Mucosa of descending colon (tissue), 3 donors: ENCODE data around the gene KDM4B. TPM values are rescaled to one million over a fixed set of nuclear protein-coding genes. Genes with fewer than 3 reads are reported as not detected.

ENCODE experiments used
- ATAC-seq: fragments of 200-7000 bp; cut with Tn5 transposase; one replicate; pipeline ENCODE4 v1.9.1; 2020; ENCODE audit warnings: mild to moderate bottlenecking, moderate library complexity
- DNase-seq, 3 donors: peaks; one replicate each; pipeline ENCODE4 v3.0.0-alpha.2; 2020
- H3K36me3 ChIP-seq: fragments of 200-600 bp; one replicate; pipeline ENCODE4 v1.8.0; 2021; ENCODE audit warnings: low read depth, mild to moderate bottlenecking
- H3K4me1 ChIP-seq: fragments of 200-600 bp; one replicate; pipeline ENCODE4 v1.8.0; 2021; ENCODE audit warnings: low read depth, mild to moderate bottlenecking
- H3K4me3 ChIP-seq: fragments of 200-600 bp; one replicate; pipeline ENCODE4 v1.8.0; 2021; ENCODE audit warnings: mild to moderate bottlenecking
- H3K9me3 ChIP-seq: fragments of 200-600 bp; one replicate; pipeline ENCODE4 v1.8.0; 2021; ENCODE audit warnings: mild to moderate bottlenecking
- intact Hi-C, 2 donors: fragments of 100-400 bp; cut with DNase I in 1 of 2; cut with micrococcal nuclease in 1 of 2; formaldehyde crosslinking; loops; one replicate each; pipeline versions ENCODE4 v1.11.0 to v1.11.1; 2022; cut with DNase I, micrococcal nuclease
- total RNA-seq, 3 donors: library from RNA; stranded (reverse); fragmentation: NEBNext Ultra II Directional in 2 of 3; extraction: Animal tissue kit (Norgen Biotek cat#: 25700) in 2 of 3; gene quantifications; one replicate each; pipeline versions ENCODE4 v1.2.1 to v1.2.4, GENCODE V29; 2021 to 2023
- TF ChIP-seq, protein P1 (sequence below): fragments of 200-600 bp; IDR thresholded peaks from one replicate; pipeline ENCODE4 v1.8.0; 2022; ENCODE audit warnings: antibody characterized with exemption, mild to moderate bottlenecking
- donor health status: DM: no; HTN: no; CAD: no; lungs with moderate emphysema.
- donor health status: DM: no; HTN: no; CAD: no.
- donor health status: DM: no; HTN: yes; CAD: no.

The KDM4B gene
- total RNA-seq, 3 donors from 2014 or later = 42.7 to 53.8 (median 50.0) TPM

DNA sequence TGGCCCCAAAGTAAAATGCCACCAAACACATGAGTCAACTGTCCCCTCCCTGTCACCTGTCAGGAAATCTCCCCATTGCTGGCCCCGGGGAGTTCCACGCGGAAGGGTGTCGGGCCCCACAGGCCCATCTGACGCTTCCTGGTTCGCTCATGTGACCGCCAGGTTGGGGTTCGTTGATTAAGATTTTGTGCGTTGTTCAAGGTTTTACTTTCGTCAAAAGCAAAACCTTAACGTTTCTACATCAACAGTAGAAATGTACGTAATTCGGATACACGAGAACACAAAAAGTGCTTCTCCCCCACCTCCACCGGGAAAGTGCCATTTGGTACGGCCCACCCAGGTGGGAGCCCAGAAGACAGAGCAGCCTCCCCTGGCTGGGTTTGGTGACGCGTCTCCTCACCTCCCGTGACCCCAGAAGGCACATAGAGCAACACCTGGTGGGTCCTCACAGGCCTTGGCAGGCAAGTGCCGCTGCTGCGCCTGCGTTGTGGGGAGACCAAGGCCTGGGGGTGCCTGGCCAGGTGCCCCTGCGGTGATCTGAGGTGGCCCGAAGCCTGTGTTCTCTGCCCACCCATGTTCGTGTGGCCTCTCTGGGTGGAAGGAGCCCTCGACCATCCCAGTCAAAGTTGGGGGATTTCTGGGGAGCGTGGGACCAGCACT is 161.6 kb downstream of the KDM4B start:
- Histone ChIP-seq H3K4me3 (no peak overlapping the region), H3K9me3 (no peaks in the 10 kb centered on the region), H3K4me1 (no peaks in the 10 kb centered on the region), H3K36me3 (no peaks in the 10 kb centered on the region)
- intact Hi-C loops = no loop called here
- DNase-seq = peak; percentile 13 to 72 (median 38)
- ATAC-seq = peak; percentile 29
- TF ChIP-seq, protein P1, sequence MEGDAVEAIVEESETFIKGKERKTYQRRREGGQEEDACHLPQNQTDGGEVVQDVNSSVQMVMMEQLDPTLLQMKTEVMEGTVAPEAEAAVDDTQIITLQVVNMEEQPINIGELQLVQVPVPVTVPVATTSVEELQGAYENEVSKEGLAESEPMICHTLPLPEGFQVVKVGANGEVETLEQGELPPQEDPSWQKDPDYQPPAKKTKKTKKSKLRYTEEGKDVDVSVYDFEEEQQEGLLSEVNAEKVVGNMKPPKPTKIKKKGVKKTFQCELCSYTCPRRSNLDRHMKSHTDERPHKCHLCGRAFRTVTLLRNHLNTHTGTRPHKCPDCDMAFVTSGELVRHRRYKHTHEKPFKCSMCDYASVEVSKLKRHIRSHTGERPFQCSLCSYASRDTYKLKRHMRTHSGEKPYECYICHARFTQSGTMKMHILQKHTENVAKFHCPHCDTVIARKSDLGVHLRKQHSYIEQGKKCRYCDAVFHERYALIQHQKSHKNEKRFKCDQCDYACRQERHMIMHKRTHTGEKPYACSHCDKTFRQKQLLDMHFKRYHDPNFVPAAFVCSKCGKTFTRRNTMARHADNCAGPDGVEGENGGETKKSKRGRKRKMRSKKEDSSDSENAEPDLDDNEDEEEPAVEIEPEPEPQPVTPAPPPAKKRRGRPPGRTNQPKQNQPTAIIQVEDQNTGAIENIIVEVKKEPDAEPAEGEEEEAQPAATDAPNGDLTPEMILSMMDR = no peak

DNA sequence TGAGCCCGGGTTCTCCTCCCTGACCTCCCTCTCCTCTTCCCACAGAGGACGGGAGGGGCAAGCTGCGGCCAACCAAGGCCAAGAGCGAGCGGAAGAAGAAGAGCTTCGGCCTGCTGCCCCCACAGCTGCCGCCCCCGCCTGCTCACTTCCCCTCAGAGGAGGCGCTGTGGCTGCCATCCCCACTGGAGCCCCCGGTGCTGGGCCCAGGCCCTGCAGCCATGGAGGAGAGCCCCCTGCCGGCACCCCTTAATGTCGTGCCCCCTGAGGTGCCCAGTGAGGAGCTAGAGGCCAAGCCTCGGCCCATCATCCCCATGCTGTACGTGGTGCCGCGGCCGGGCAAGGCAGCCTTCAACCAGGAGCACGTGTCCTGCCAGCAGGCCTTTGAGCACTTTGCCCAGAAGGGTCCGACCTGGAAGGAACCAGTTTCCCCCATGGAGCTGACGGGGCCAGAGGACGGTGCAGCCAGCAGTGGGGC is 162.2 kb downstream of the KDM4B start:
- intact Hi-C loops = no loop called here
- Histone ChIP-seq H3K4me3 (no peak overlapping the region), H3K36me3 (no peaks in the 10 kb centered on the region), H3K9me3 (no peaks in the 10 kb centered on the region), H3K4me1 (no peaks in the 10 kb centered on the region)
- ATAC-seq (peak; percentile 48), DNase-seq (peak in 2 of 3 donors; percentile 16 to 72)
- TF ChIP-seq, protein P1 = no peak

DNA sequence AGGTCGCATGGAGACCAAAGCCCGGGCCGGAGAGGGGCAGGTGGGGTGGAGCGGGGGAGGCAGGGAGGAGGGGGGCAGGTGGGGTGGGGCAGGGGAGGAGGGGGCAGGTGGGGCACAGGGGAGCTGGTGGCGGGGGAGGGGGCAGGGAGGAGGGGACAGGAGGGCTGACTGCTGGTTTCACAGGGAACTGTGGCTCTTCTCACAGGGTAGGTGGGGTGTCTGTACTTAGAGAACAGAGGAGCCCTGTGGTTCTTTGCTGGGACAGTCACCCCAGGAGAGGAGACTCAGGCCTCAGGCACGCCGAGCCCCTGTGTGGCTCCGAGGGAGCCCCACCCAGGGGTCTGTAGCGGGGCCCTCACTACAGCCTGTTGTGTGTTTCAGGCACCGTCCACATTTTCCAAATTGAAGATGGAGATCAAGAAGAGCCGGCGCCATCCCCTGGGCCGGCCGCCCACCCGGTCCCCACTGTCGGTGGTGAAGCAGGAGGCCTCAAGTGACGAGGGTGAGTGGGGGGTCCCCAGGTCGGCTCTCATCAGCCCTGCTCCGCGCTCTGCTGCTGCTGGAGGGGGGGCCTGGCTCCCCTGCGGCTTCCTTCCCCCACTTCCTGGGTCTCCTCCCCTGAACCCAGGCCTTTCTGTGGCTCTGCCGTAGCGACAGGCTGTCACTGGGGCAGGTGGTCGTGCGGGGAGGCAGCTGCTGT is 162.7 kb downstream of the KDM4B start:
- Histone ChIP-seq H3K4me1 (no peaks in the 10 kb centered on the region), H3K36me3 (no peaks in the 10 kb centered on the region), H3K9me3 (no peaks in the 10 kb centered on the region), H3K4me3 (no peak overlapping the region)
- TF ChIP-seq, protein P1 = no peak
- no peak for ATAC-seq
- intact Hi-C loops = no loop called here
- DNase-seq = no peak

DNA sequence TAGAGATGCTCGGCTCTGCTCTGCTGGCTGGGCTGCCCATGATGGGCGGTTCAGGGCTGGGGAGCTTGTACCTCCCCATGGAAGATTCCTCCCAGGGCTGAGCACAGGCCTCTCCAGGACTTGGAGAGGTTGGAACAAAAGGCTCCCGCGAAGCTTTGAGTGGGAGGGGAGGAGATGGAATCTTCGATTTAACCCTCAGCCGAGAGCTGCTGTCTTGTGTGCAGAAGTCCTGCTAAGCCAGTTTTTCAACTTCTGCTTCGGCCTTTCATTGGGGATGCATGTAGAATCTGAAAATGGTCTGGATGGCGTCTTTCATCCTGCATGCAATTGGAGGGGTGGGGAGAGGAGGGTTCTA is 163.3 kb downstream of the KDM4B start:
- no peaks in the 10 kb centered on the region for H3K36me3 ChIP-seq
- no peaks in the 10 kb centered on the region for H3K4me1 ChIP-seq
- H3K4me3 ChIP-seq = no peak overlapping the region
- intact Hi-C loops = no loop called here
- DNase-seq = no peak
- ATAC-seq = no peak
- H3K9me3 ChIP-seq = no peaks in the 10 kb centered on the region
- TF ChIP-seq, protein P1 = no peak

DNA sequence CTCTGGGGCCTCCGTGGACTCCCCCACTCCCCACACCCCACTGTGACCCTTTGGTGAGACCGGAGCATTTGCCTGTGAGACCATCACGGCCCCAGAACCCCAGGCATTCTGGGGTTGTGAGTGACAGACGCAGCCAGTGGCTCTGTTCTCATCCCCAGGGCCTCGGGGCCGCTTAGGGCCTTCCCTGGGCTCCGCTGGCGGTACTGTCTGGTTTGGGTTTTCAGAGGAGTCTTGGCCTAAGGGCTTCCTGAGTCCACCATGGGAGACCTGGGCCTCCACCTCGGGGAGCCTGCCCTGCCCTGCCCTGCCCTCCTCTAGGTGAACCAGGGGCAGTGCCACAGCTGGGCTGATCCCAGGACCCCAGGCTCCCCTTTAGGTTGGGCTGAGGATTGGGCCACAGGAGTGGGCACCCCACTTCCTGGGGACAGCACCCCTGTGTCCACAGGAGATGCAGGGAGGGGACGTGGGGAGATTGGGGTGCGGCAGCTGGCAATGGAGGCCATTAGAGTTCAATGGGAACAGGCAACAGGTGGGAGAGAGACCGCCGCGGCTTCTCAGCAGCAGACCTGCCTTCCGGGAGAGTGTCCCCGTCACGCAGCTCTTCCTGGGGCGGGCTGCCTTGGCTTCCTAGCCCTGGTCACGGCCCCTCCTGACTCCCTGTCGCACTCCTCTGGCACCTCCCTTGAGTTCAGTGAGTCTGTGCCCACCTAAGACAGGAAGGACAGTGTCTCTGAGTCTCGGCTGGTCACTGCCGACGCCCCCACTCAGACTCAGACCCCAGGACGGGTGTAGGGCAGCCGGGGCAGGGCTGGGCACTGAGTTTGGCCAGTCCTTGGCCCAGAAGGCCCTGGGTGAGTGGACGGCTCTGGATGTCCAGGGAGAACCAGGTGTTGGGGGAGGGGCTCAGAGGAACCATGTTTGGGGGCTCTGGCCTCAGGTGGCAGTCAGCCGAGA is 164.1 kb downstream of the KDM4B start:
- intact Hi-C loops = no loop called here
- DNase-seq = no peak
- Histone ChIP-seq H3K36me3 (no peaks in the 10 kb centered on the region), H3K4me1 (no peaks in the 10 kb centered on the region), H3K9me3 (no peaks in the 10 kb centered on the region), H3K4me3 (no peak overlapping the region)
- TF ChIP-seq, protein P1 = no peak
- ATAC-seq = no peak
